Cardiac muscle cell (in vitro differentiated cells and primary cell): ENCODE results near the gene CSNK1A1. TPM values are rescaled to one million over a fixed set of nuclear protein-coding genes. Genes with fewer than 3 reads are reported as not detected.
"Not testable (repeated sequence)": the region's sequence is repeated elsewhere in the genome, so short reads cannot be mapped to it uniquely, and the experiment has no call there.

ENCODE experiments used
- DNase-seq, 2 donors: peaks; one replicate each; pipeline versions ENCODE4 v3.0.0 to v3.0.0-alpha.2; 2010 to 2017; ENCODE audit warnings: low read depth in 1 of 2, low spot score in 1 of 2
- H3K27ac ChIP-seq: fragments of 200-600 bp; sonication (generic); 2 replicates; pipeline ENCODE4 v1.5.1; 2016
- H3K27me3 ChIP-seq: fragments of 200-600 bp; sonication (generic); 2 replicates; pipeline ENCODE4 v1.6.0; 2016; ENCODE audit warnings: control low read depth
- H3K36me3 ChIP-seq: fragments of 200-600 bp; sonication (generic); 2 replicates; pipeline ENCODE4 v1.5.1; 2016; ENCODE audit warnings: control low read depth
- H3K4me1 ChIP-seq: fragments of 200-600 bp; sonication (generic); 2 replicates; pipeline ENCODE4 v1.8.1; 2017; ENCODE audit warnings: low read depth, mild to moderate bottlenecking, mixed run types
- H3K4me3 ChIP-seq: fragments of 200-600 bp; sonication (generic); 2 replicates; pipeline ENCODE4 v1.5.1; 2016; ENCODE audit warnings: mild to moderate bottlenecking
- H3K9me3 ChIP-seq: fragments of 200-600 bp; sonication (generic); 2 replicates; pipeline ENCODE4 v1.5.1; 2017; ENCODE audit warnings: low read depth, mild to moderate bottlenecking, control low read depth
- CTCF ChIP-seq: IDR thresholded peaks from 2 replicates; pipeline ENCODE4 v1.5.1; 2012; ENCODE audit warnings: low read depth, mild to moderate bottlenecking, low read length
- polyA plus RNA-seq: library from polyadenylated mRNA; unstranded; fragments of >200 nt; fragmentation: Nextera tagmentation; extraction: Ambion mirVana; gene quantifications from 2 replicates; pipeline ENCODE4 v1.2.1, GENCODE V29; 2016
- total RNA-seq: library from RNA; depleted of rRNA; stranded (reverse); fragments of >200 nt; gene quantifications from 2 replicates; pipeline ENCODE4 v1.2.3, GENCODE V29; 2016

The CSNK1A1 gene
- total RNA-seq (282 and 286 TPM in 2 replicates), polyA plus RNA-seq (161 and 195 TPM in 2 replicates)

- Histone ChIP-seq H3K4me1 (peaks cover 11% of the 10 kb centered on the region), H3K27me3 (no peaks in the 10 kb centered on the region), H3K9me3 (no peaks in the 10 kb centered on the region), H3K27ac (peak within 1 kb of the TSS; percentile 97), H3K36me3 (peaks cover 14% of the 10 kb centered on the region), H3K4me3 (peak within 1 kb of the TSS; percentile 92)
- TF ChIP-seq CTCF = peak; percentile 87
- DNase-seq = peak; percentile 99
These were observed at the start of gene CSNK1A1 for GRCh38 chr5:149551227-149552037. Gene CSNK1A1 (minus strand): TSS chr5:149551439. CDS start chr5:149550964, 475 bp downstream.

- H3K27ac ChIP-seq = no peak overlapping the region
- no peaks in the 10 kb centered on the region for H3K36me3 ChIP-seq
- H3K9me3 ChIP-seq = no peaks in the 10 kb centered on the region
- H3K27me3 ChIP-seq = no peaks in the 10 kb centered on the region
- no peak for TF ChIP-seq CTCF
- no peak for DNase-seq
- H3K4me3 ChIP-seq = no peak overlapping the region
- no peaks in the 10 kb centered on the region for H3K4me1 ChIP-seq
These were observed 49.7 kb upstream of the CSNK1A1 start for GRCh38 chr5:149600932-149601331.

GRCh38 chr5:149599375-149599774 is 48.1 kb upstream of the CSNK1A1 start:
- H3K36me3 ChIP-seq = no peaks in the 10 kb centered on the region
- no peaks in the 10 kb centered on the region for H3K9me3 ChIP-seq
- DNase-seq = no peak
- TF ChIP-seq CTCF = no peak
- H3K27ac ChIP-seq = no peak overlapping the region
- H3K4me3 ChIP-seq = no peak overlapping the region
- H3K27me3 ChIP-seq = no peaks in the 10 kb centered on the region
- H3K4me1 ChIP-seq = no peaks in the 10 kb centered on the region

- Histone ChIP-seq H3K9me3 (no peaks in the 10 kb centered on the region), H3K4me1 (no peaks in the 10 kb centered on the region), H3K27me3 (no peaks in the 10 kb centered on the region), H3K36me3 (no peaks in the 10 kb centered on the region), H3K4me3 (no peak overlapping the region), H3K27ac (no peak overlapping the region)
- no peak for TF ChIP-seq CTCF
- DNase-seq = no peak
These were observed 47.7 kb upstream of the CSNK1A1 start for GRCh38 chr5:149598966-149599365.

GRCh38 chr5:149598234-149598633 is 47.0 kb upstream of the CSNK1A1 start:
- not testable (repeated sequence) for H3K4me1 ChIP-seq, H3K27me3 ChIP-seq, H3K9me3 ChIP-seq, H3K27ac ChIP-seq, H3K36me3 ChIP-seq, DNase-seq, H3K4me3 ChIP-seq

- TF ChIP-seq CTCF = no peak
These were observed 46.4 kb upstream of the CSNK1A1 start for GRCh38 chr5:149597618-149598017.

More at GRCh38 chr5:149597618-149598017, 46.4 kb upstream of the CSNK1A1 start:
- Histone ChIP-seq H3K9me3 (no peaks in the 10 kb centered on the region), H3K27me3 (no peaks in the 10 kb centered on the region), H3K4me3 (no peak overlapping the region), H3K4me1 (no peaks in the 10 kb centered on the region), H3K36me3 (no peaks in the 10 kb centered on the region), H3K27ac (no peak overlapping the region)
- DNase-seq = no peak
